ENCODE results near the gene IFI27L2.

Gene IFI27L2

GRCh38 chr14:94103554-94104150 is 25.8 kb downstream of the IFI27L2 start:
- DNase-seq (ENCODE audit: low read depth in 2 of 2, low spot score in 1 of 2): no peak

GRCh38 chr14:94102768-94103482 is 26.5 kb downstream of the IFI27L2 start:
- no peak for DNase-seq (ENCODE audit: low read depth in 2 of 2, low spot score in 1 of 2)

GRCh38 chr14:94101748-94102147 is 27.7 kb downstream of the IFI27L2 start:
- DNase-seq (ENCODE audit: low read depth in 2 of 2, low spot score in 1 of 2): no peak

GRCh38 chr14:94100847-94101246 is 28.6 kb downstream of the IFI27L2 start:
- no peak for DNase-seq (ENCODE audit: low read depth in 2 of 2, low spot score in 1 of 2)

GRCh38 chr14:94099006-94099405 is 30.4 kb downstream of the IFI27L2 start:
- no peak for DNase-seq (ENCODE audit: low read depth in 2 of 2, low spot score in 1 of 2)

- DNase-seq (ENCODE audit: low read depth in 2 of 2, low spot score in 1 of 2): no peak
Observed at GRCh38 chr14:94098326-94098992, 30.9 kb downstream of the IFI27L2 start.

GRCh38 chr14:94097091-94097490 is 32.3 kb downstream of the IFI27L2 start:
- DNase-seq (ENCODE audit: low read depth in 2 of 2, low spot score in 1 of 2): no peak

DNA sequence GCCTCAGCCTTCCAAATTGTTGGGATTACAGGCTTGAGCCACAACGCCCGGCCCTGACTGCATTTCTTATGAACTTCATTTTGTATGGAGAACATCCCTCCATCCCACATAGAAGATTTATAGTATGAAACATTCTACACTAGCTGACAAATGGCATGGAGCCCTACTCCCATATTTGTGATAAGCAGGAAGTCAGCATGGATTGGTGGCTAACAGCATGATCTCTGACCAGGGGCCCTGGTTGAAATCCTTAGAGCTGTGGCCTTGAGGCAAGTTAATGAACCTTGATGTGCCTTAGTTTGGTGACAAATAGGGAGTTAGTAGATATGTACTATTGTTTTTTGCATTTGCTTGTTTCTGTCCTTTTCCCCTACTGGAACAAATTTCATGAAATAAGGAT is 36.0 kb downstream of the IFI27L2 start:
- no peak for DNase-seq (ENCODE audit: low read depth in 2 of 2, low spot score in 1 of 2)

GRCh38 chr14:94089479-94089878 is 39.9 kb downstream of the IFI27L2 start:
- DNase-seq (ENCODE audit: low read depth in 2 of 2, low spot score in 1 of 2): no peak

DNA sequence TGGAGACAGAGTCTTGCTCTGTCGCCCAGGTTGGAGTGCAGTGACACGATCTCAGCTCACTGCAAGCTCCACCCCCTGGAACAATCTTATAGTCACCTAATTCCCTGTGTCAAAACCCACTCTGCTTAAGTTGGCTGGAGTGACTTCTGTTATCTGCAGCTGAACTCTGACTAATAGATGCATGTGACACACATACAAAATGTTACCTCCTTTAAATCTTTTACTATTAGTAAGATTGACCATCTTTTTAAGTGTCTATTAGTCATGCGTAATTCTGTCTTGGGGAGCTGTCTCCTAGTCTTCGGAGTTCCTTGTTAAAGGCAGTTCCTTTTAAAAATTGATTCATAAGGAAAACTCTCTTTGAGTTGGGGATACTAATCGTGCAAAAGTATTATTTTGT is 40.9 kb downstream of the IFI27L2 start:
- no peak for DNase-seq (ENCODE audit: low read depth in 2 of 2, low spot score in 1 of 2)

DNA sequence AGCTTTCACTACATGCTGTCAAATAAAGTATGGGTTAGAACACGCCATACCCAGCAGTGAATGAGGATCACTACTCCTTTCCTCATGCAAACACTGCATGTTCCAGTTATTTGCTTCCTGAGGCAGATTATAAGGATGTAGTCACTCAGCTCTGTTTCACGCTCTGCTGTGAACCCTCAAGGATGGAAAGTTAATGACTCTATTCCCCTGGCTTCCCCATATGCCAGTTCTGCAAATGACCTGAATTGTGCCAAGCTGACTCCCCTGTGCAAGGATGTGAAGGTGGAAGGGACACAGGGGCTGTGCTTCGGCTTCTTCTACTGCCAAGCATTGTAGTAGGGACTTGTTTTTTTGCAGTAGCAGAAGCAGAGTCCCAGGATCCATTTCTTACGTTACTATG is 41.5 kb downstream of the IFI27L2 start:
- DNase-seq (ENCODE audit: low read depth in 2 of 2, low spot score in 1 of 2): no peak

DNA sequence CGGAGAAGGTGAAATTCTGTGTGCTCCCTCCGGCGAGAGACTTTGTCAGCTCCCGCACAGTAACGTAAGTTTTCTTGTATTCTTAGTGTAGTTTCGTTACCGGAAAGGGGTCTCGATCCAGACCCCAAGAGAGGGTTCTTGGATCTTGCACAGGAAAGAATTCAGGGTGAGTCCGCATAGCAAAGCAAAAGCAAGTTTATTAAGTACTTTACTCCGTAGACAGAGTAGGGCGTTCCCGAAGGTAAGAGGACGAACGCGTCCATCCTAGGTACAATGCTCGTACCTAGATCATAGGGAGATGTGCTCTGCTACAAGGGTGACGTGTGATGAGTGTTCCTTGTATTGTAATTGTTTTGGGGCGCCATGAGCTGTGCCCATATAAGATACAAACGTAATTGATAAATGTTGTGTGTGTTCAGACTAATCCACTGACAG is 48.0 kb downstream of the IFI27L2 start:
- no peak for DNase-seq (ENCODE audit: low read depth in 2 of 2, low spot score in 1 of 2)

- peak; percentile 92 to 93 for DNase-seq (ENCODE audit: low read depth in 2 of 2, low spot score in 1 of 2)
Observed at GRCh38 chr14:94080621-94081385, 48.6 kb downstream of the IFI27L2 start, which contains the start of the genes DDX24 and IFI27L1. TSS of gene DDX24 (minus strand) at chr14:94081202. CDS start at chr14:94079742, 1,460 bp downstream. TSS of gene IFI27L1 (plus strand) at chr14:94081310. CDS start at chr14:94096938, 15,628 bp downstream.

DNA sequence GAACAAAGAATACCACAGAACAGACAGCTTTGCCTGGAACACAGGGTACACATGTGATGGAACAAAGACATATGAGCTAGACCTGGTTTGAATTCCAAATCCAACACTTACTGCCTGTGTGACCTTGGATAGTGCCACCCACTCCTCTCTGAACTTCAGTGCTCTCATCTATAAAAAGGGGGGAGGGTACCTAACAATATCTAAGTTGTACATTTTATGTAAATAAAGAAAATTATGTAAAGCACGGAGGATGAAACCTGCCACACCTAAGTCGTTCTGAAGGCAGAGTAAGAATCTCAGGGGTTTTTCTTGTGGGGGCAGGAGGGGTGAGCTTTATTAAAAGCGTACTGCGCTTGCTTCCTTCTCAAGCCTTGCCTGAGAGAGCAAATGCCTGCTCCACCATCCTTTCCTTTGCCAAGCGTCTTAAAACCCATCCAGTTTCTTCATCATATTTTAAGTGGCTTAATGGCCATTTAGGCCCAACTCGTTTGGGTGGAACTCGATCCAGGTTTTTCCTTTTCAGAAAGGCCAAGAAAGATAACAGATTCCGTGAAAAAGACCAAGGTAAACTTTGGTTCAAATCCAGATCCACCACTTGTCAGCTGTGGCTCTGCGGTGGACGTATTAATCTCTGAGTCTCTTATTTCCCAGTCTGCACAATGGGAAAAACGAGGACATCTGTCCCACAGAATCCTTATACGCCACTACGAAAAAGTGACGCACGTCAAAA is 49.3 kb downstream of the IFI27L2 start:
- DNase-seq (ENCODE audit: low read depth in 2 of 2, low spot score in 1 of 2): no peak

DNA sequence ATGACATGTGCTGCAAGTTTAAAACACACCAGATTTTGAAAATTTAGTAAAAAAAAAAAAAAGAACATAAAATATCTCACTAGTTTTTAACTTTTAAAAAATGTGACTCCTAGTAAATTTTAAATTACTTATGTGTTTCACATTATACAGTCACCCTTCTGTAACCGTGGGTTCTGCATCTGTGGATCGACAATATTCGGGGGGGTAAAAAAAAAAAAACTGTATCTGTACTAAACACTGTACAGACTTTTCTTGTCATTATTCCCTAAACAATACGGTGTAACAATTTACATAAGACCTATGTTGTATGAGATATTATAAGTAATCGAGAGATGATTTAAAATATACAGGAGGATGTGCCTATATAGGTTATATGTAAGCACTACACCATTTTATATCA is 51.6 kb downstream of the IFI27L2 start:
- DNase-seq (ENCODE audit: low read depth in 2 of 2, low spot score in 1 of 2): no peak
